HG03139 (cell line): Measurements from ENCODE around the gene FMN2.
"Not testable (repeated sequence)": the region's sequence is repeated elsewhere in the genome, so short reads cannot be mapped to it uniquely, and the experiment has no call there.

Source experiments
- ATAC-seq: cut with Tn5 transposase; IDR thresholded peaks from one replicate; pipeline ENCODE4 v1.9.1; 2021; ENCODE audit not compliant: unreplicated experiment

The FMN2 gene

GRCh38 chr1:240352769-240353168 lies 261.1 kb downstream of the FMN2 start:
- no peak for ATAC-seq

DNA sequence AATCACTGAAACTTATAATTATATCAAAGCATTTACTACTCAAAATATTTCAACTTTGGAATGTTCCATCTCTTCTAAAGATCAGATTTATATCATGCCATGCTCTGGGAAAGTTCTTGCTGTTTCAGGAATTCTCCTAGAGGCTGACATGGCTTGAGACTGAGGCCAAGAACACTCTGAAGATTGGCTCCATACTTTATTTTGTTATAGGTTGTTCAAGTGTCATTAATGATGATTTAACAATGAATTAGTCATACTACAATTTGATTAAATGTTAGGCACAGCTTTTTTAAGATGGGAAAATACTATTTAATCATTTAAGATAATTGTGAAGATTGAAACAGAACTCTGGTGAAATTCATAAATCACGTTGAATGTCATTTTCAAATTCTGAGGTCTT lies 264.9 kb downstream of the FMN2 start:
- ATAC-seq: no peak

- no peak for ATAC-seq
Measured at GRCh38 chr1:240362046-240362445, 270.4 kb downstream of the FMN2 start.

DNA sequence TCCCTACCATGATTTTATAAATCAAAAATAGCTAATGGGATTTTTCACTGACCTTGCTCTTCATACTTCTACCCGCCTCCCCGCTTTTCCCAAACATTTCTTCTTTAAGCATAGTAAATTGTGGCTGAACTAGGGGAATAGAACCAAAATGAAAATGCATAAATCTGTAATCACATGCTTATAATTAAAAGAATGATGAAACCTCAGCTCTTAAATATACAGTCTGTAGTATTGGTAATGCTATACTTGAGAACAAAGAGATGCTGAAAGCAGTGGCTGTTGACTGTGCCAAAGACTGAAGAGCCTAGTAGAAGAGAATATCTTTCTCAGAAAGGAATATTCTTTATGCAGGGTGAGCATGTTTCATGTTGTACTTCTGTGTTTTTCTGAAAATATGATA lies 271.1 kb downstream of the FMN2 start:
- no peak for ATAC-seq

DNA sequence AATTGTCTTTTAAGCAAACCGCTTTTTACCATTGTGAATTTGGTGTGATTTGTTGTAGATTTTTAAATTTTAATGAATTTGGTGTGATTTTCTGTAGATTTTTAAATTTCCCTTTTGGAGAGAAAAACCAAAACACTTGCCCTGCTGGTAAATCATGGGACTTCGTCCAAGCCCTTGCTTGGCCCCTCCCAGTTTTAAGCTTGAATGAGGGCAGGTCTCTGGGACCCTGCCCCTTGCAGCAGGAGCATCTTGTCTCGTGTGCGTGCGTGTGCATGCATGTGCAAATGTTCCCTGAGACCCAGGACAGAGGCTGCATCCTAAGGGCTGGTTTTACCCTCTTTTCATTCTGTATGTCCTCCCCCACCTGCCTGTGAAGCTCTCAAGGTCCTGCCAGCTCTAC lies 271.6 kb downstream of the FMN2 start:
- ATAC-seq: no peak

DNA sequence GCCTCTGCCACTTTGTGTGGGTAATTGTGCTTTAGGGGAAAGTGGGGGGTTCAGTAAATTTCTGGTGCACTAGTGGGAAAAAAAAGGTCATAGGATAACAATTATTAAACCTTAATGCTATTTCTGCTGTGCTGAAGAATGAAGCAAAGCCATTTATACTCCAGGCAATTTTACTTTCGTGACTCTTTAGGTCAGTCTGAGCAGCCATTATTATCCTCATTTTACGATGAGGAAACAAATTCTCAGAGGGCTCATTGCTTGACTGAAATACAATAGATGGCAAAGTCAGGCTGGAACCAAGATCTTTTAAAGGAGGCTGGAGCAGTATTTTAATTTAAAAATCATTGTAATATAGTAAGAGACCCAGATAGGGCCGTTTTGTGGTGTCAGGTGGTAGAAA lies 272.2 kb downstream of the FMN2 start:
- ATAC-seq: no peak

DNA sequence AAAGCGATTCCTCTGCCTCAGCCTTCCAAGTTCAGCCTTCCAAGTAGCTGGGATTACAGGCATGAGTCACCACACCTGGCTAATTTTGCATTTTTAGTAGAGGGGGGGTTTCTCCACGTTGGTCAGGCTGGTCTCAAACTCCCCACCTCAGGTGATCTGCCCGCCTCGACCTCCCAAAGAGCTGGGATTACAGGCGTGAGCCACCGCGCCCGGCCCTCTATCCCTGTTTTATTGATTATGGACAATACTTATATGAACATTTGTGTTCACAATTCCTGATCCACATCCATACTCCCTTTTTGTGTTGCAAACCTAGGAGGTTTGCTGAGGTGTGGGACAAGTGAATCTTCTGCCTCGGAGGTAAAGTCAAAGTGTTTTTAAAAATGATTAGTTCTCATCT lies 275.0 kb downstream of the FMN2 start:
- no peak for ATAC-seq

DNA sequence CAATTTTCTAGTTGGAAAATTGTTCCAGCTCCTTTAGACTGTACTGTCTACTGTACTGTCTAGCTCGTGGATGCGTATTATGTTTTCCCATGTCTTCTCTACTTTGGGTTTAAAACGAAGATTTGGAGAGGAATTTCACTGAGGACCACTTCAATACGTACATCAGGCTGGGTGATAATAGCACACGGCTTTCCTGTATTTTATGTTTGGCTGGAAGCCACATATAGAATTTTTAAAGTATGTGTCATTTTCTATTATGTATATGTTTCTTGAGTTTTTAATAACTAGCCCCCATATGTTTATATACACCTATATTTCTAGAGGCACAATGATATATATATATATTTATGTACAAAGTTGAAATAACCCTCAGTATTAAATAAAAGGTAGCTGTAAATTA lies 293.9 kb downstream of the FMN2 start:
- ATAC-seq: no peak

DNA sequence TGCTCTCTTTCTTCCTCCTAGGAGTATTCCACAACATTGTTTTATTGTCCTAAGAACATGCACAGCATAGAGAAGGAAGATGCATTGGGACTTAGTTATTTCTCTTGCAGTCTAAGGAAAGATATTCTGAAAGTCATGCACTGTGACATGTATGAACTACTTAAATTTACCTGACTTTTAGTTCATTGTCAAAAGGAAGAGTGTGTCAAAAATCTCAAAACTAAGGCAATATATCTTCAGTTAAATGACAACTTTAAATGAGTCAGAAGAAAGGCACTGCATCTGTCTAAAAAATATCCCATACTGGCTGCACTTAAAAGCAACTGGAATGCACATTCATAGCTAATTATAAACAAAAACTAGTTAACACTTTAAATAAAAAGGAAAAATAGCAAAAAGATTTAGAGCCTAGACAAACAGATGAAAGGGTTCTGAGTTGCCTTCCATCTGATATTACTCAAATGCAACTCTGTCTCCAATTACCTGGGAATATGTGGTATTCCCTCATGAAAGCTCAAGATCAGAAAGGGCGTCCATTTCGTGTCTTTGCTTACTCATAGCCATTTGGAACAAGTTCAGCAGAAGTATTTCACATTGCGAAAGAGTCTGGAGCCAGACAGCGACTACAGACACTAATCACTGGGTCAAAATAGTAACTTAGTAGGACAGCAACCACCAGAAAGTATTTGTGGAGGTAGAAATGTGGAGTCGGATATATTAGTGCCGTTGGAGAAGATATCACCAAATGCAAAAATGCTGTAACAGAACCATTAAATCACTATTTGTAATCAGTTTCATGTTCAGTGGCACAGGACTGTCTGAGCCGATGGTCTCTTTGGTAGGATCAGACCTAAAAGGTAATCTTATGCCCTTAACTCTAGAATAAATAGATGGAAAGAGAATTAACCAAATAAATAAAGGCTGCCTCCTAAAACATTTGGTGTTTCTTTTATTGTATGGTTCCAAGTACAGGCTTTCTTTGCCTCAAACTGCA lies 294.6 kb downstream of the FMN2 start:
- ATAC-seq: no peak

- ATAC-seq: no peak
Measured at GRCh38 chr1:240387051-240387450, 295.4 kb downstream of the FMN2 start.

DNA sequence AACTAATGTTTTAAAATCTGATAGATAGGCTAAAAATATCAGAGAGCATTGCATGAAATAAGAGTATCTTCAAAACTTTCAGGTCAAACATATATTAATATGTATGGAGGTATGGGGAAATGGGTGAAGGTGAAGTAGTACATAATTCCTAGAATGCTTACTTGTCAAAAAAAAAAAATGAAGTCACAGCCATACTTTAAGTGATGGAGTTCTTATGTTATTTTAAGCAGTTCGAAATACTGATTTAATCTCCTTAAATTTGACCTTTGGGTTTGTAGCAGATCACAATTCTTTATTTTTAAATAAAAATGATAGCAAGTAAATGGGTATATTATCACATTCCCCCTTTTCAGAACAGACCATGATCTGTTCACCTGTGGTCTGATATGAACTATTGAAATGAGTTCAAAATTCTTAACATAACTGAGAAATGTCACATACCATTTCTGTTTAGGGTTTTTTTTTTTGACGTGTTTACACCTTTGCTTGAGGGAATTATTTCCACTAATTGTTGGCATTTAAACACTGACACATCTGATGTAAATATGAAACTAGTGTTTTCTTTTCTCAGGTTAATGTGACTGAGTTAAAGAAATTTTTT lies 300.1 kb downstream of the FMN2 start:
- ATAC-seq: no peak

DNA sequence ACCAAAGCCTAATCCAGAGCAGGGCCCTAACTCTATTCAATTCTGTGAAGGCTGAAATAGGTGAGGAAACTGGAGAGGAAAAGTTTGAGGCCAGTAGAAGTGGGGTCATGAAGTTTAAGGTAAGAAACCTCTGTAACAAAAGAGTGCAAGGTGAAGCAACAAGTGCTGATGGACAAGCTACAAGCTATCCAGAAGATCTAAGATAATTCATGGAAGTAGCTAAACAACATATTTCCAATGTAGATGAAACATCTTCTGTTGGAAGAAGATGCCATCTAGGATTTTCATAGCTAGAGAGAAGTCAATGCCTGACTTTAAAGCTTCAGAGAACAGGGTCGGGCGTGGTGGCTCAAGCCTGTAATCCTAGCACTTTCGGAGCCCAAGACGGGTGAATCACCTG lies 302.7 kb downstream of the FMN2 start:
- no peak for ATAC-seq

- ATAC-seq: no peak
Measured at GRCh38 chr1:240395336-240395735, 303.7 kb downstream of the FMN2 start.

- no peak for ATAC-seq
Measured at GRCh38 chr1:240399381-240399780, 307.7 kb downstream of the FMN2 start.

DNA sequence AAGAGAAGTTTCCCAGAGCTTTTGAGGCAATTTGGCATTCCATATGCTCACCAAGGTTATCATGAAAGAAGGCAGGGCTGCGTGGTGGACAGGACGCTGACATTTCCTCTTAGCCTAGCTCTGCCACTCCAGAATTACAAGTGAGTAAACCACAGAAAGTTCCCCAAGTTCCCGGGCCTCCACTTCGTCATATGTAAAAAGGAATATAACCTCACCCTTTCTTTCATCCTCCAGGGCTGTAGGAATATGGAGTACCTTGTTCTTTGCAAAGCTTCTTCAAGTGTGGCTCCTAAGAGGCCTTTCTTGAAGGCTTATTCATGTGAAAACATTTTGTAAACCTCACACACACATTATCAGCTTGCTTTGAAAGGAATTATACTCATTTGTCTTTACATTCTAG lies 310.0 kb downstream of the FMN2 start:
- ATAC-seq: no peak

DNA sequence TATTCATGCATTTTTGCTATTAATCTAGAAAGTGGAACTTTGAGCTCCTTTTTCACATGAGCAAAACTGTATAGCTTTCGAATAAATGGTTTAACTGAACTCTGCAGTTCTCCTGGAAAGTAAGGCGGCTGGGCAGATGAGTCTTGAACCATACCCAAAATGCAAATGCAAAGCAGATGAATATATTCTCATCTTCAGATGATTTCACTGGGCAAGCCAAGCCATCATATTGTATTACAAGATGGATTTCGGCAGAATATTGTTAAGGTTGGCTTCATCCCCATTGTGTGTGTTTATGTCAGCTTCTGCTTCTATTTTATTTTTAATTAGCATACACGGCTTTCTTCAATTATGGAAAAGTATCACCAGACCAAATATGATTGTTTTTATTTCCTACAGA lies 310.6 kb downstream of the FMN2 start:
- ATAC-seq: no peak

DNA sequence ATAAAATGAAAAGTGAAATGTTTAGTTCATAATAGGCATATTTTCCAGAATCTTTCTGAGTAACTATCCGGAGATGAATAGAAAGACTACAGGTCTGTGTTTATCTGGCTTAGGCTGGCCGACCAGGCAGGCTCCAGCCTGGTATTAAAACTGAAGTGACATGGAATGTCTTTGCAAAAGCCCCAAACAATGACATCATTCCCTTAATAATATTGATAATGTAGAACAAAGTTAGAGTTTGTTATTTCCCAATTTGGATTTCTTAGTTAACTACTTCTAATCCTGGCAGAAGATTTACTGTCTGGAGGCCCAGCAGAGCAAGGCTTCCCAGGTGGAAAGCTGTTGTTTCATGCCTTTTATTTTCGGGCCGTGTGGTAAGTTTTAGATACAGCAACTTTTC lies 312.6 kb downstream of the FMN2 start:
- ATAC-seq: no peak

DNA sequence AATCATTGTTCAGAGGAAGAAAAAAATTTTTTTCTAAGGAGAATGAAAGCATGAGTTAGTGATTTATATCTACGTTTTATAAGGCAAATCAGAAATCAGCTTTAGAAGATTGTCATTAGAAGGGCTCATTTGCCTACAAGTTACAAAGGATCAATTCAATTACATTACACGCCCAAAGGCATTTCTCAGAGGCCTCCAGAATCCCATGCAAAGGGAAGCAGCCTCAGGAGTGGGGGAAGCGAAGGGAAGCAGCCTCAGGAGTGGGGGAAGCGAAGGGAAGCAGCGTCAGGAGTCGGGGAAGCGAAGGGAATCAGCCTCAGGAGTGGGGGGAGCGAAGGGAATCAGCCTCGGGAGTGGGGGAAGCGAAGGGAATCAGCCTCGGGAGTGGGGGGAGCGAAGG lies 314.1 kb downstream of the FMN2 start:
- no peak for ATAC-seq

- ATAC-seq: no peak
Measured at GRCh38 chr1:240407407-240407806, 315.7 kb downstream of the FMN2 start.

DNA sequence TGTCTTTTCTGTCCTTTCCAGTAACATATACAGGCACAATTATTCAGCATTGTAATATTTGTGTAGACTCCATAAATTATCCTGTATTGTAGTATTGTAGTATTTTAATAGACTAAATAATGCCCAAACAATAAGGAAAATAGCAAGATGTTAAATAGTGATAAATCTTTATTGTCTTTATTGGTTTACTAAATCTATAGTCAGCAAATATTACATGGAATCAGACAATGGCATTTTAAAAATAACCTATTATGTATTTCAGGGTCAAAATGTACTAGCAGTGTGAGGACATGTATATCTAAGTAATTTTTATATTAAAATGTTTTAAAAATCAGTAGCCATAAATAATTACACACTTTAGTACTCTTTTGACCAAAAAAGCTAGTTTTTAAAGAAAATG lies 317.9 kb downstream of the FMN2 start:
- ATAC-seq: no peak

DNA sequence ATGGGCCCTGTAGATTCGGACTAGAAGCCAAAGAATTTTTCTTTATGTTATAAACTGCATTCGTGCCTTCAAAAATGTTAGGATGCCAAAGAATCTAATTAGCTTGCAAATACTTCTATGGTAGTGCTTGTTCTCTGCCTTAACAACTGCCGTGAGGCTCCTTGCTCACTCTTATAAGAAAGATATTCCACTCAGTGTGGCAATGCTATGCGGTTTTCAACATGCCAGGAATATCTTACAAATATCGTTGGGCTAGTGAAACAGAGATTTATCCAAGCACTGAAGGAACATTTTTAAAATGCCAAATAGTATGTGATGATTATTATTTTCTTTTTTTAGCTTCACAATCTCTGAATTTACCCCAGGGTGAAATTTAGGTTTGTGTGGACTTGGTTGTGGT lies 322.0 kb downstream of the FMN2 start:
- no peak for ATAC-seq

DNA sequence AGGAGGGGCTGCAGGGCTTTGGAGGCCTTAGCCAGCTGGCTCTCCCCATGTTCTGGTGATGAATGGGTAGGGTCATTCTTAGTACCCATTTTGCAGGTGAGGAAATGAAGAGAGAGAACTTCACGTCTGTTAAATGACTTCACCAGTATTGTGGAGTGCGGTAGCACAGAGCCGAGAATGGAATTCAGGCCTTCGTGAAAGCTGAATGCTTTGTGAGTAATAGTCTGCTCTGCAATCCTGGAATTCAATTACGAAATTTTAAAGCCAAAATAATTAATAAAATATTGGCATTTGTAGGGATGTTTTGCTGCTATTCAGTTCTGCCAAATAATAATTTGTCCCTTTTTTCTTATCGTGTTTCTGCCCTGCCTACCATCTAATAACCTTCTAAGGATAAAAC lies 322.6 kb downstream of the FMN2 start:
- ATAC-seq: no peak

- ATAC-seq: not testable (repeated sequence)
Measured at GRCh38 chr1:240415011-240415410, 323.3 kb downstream of the FMN2 start.
